NCI-H187 (cell line): ENCODE results near the gene DFFB.

Experiments
- DNase-seq, 2 experiments: peaks; one replicate each; lab custom pipeline; 2025; lab: John Stamatoyannopoulos, UW

Gene DFFB

DNA sequence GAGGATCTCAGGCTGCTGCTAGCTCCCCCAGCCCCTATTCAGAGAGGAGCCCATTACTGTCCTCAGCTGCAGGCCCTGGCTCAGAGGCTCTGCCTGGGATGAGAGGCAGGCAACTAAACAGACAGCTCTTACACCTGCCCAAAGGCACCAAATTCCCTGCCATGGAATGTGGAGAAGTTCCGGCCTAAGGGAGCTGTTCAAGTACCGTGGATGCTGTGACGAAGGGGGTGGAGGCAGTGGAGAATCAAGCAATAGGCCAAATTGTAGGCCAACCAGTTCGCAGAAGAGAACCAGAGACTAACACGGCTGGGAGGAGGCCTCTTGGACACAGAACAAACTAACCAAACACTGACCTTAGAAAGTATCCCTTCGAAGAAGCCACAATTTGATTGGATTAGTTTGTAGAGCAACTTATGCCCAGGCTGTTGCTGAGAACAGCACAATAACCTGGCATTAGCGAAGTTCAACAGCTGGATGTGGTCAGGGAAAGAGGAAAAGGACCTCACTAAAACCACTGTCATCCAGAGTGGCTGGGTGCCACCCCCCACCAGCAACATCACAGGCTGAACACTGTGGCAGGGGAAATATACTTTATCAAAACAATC is 39.2 kb downstream of the DFFB start:
- DNase-seq: no peak

DNA sequence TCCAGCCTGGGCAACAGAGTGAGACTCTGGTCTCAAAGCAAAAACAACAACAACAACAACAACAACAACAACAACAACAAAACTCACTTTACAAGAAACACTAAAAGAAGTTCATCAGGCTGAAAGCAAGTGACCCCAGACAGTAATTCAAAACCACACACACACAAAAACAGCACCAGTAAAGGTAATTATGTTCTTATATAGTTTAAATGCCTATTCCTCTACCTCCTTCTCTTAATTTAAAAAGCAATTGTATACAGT is 41.1 kb downstream of the DFFB start:
- no peak for DNase-seq

DNA sequence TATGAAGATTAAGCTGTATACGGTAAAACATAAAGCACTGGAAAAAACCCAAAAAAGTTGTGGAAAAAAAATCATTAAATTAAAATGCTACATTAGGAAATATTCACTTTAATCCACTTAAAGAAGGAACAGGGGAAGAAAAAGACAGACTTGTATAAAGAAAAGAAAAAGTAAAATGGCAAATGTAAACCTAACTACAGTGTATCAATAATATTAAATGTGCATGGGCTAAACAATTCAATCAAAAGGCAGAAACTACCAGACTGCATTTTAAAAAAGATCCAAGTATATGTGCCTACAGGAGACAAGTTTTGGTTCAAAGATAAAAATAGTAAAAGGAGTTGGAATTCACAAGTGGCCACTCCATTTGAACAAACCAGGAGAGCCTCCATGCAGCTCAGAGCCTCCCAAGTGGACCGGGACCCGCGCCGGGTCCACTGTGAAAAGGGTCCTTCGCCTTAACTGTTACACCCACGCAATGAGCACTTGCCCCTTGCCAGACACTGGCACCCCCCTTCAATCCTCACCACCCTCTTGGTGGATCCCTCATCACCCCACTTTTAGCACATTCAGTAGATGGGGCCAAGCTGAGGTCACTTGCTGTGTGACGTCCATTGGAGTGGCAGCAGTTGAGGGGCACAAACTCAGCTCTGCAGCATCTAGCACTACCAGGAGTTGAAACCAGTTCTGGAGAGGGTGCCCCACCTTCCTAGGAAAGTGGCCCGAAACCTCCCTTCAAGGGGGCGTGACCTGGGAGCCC is 41.9 kb downstream of the DFFB start:
- DNase-seq: no peak

DNA sequence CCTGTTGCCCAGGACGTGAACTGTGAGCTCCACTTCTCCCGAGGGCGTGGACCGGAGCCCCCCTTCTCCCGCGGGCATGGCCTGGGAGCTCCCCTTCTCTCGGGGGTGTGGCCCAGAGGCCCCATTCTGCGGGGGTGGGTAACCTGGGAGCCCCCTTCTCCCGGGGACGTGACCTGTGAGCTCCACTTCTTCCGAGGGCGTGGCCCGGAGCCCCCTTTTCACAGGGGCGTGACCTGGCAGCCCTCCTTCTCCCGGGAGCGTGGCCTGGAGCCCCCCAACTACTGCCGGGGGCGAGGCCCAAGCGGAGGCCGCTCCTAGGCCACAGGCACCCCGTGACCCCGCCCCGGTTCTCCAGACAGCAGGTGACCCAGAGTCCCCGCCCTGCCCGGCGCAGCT is 42.5 kb downstream of the DFFB start:
- DNase-seq: no peak

DNA sequence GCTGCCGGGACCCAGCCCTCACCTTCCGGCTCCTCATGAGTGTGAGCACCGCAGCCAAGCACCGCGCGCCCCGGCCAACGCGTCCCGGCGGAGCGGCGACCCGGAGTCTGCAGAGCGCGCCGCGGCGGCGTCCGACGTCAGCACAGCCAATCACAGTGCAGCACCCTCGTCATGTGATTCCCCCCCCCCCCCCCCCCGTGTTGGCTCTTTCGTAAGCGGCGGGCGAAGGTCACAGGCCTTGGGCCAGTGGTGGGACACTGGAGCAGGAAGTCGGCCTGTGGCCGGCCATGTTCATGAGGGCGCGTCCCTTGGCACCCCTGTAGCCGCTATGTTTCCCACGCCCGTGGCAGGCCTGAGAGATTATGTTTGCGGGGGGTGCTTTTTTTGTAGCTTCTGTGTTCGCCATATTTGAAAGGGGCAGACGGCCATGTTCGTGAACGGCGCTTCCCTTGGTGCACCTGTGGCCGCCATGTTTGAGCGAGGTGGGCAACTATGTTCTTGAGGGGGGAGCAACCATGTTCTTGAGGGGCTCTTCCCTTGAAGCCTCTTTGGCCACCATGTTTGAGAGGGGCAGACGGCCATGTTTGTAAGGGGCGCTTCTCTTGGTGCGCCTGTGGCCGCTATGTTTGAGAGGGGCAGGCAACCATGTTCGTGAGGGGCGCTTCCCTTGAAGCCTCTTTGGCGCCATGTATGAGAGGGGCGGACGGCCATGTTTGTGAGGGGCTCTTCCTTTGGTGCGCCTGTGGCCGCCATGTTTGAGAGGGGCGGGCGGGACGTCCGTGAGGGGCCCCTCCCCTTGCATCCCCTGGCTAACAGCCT is 43.1 kb downstream of the DFFB start, which contains the start of gene C1orf174:
Gene C1orf174 (minus strand): TSS at position 123 of the 819 bp plus-strand sequence. CDS start 86 bp downstream, at position 37.
- peak; percentile 96 for DNase-seq

DNA sequence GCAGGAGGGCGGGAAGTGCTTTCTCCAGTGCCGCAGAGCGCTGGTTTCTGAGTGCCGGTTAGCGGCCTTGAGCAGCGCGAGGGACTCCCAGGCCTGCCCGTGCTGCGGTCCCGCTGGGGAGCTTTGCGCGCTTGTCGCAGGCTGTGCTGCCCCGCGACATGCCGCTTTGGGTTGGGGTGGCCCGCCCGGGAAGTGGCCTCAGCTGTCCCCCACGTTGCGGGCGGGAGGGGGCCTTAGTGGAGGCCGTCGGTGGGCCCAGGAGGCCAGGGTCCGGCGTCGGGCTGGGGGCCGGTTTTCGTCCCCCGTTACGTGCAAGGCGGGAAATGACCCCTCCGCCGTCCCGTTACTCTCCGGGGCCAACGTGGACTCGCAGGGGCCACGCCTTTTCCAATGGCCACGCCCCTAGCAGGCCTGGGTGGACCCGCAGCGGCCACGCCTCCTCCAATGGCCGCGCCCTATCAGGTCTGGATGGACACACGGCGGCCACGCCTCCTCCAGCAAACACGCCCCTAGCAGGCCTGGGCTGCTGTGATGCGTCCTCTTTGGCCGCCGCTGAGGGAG is 43.8 kb downstream of the DFFB start:
- DNase-seq: peak; percentile 83 to 86

DNA sequence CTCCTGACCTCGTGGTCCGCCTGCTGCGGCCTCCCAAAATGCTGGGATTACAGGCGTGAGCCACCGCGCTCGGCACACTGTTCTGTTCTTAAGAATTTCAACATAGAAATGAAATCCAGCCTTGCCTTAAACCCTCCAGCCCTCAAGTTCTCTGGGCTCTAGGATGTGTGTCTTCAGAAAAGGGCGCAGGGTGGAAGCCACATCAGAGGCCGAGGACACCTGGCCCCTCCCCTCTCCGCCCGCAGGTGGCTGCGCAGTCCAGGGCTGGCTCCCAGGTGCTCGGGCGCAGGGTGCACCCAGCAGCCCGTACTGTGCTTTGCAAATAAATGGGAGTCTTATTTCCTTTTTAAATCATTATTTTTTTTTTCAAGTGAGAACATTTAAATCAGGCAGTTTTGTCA is 44.8 kb downstream of the DFFB start:
- DNase-seq: no peak

DNA sequence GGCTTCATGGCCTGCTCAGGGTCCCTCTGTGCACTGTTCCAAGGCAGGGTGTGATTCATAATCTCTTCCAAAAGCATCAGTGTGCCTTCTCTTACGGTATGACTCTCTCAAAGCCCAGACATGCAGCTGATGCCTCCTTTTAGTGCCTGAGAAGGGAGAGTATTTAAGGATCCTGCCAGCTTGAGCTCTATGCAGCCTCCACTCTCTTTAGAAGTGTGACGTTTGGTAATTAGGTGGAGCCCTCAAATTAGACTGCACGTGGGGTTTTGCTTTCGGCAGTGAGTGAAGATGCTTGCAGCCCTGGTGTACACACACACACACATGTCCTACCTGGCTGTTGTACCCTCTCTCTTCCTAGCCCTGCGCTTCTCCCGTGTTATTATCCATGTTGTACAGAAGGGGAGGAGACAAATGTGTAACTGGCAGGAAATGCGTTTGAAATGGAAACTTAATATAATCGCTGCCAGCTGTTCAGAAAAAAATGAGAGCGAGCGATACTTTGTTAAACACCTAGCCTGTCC is 45.4 kb downstream of the DFFB start:
- no peak for DNase-seq

DNA sequence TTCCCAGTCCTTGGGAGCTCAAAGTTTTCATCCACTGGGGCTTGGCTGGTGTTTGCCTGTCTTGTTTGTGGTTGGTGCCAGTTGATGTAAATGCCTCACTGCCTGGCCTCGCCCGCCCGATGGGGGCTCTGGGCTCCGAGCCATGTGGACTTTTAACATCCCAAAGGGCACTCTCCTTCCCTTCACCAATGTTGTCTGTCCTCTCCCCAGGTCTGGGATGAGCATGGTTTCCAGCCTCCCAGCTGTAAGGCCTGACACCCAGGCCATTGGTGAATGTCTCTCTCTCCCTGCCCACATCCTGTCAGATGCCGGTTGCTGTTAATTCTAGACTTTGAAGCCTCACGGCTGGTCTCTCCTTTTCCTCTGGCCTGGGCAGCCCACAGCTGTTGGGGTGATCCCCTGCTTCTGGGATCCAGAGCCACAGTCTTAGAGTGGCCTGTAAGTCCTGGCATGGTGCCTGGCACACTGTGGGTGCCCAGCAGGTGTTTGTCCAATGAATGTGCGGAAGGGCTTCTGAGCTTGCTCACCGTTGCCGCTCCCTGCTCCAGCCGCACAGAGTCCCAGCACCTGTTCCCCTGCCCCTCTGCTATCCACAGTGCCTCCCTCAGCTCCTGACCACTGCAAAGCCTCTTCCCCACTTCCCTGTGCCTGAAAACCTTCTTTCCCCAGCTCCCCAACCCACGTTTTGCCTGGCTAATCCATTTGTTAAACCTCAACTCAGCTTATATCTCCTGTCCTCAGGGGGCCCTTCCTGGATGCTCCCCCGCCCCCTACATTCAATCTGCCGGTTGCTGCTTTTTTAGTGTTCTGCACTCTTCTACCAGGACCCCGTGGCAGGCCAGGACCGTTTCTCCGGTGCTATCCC is 46.1 kb downstream of the DFFB start:
- DNase-seq: no peak

DNA sequence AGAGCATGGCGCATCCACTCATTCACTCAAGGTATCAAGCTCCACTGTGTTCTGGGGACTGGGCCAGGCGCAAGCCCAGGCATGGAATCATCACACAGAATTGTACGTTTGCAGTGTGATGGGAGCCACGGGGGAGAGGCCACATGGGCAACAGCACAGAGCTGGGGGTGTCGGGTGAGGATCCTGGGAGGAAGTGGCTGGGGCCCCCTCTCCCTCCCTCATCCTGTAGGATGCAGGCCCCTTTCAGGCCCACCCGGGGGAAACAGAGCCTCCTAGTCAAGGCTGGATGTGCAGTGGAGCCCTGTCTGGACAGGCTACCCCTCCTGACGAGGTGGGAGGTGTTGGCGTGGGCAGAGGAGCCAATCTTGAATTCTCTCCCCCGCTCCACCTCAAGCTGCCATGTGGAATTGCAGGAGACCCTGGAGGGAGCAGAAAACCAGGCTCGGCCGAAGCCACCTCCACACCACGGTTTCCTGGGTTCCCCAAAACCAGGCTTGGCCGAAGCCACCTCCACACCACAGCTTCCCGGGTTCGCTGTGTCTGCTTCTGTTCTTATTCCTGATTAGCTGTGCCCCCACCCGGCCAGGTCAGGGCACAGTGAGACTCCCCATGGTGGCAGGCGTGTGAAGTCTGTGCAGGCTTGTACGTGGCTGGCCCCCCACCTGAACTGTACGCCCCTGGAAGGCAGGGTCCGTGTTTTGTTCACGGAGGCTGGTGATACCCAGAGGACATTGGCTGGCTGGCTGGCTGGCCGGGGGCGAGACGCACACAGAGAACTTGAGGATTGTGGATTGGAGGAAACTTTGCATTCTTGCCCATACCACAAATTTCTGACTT is 46.9 kb downstream of the DFFB start:
- DNase-seq: no peak

DNA sequence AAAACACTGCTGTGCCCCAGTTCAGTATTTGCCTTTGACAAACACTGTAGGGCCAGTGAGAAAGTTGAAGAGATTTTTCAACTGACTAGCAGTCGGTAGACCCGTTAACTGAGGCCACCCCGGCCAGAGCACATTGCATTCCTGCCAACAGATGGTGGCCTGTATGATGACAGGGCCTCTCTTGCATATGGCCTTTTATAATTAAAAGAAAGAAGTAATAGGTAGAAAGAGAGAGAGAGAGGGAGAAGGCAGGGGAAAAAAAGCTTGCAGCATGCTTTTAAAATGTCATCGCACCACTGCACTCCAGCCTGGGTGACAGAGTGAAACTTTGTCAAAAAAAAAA is 47.5 kb downstream of the DFFB start:
- DNase-seq: no peak

DNA sequence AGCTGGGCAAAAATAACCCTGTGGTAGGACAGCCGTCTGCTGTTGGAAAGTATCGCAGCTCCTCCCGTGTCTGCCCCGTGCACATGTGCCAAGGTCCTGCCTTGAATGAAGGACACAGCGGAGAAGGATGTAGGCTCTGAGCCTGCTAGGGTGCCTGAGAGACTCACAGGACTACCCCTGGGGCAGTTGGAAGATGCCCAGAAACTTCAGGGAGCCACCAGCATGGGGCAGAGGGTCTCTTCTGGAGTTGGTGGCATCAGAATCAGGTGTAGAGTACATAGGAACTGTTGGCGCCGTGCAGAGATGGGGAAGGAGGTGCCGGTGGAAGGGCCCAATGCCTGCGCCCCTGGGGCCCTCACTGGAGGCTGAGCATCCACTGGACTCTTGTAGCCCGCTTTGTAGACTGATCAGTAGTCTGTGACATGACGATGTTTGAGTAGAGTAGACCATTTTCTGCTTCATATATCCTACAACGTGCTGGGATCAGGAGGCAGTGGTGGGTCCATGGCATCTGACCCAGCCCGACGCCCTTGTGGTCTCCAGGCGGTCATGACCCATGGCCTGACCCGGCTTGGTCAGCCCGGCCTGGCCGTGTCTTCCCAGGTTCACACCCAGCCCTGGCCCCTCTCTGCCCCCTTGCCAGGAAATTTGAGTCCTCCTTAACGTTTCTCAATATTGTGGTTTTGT is 48.1 kb downstream of the DFFB start:
- no peak for DNase-seq

DNA sequence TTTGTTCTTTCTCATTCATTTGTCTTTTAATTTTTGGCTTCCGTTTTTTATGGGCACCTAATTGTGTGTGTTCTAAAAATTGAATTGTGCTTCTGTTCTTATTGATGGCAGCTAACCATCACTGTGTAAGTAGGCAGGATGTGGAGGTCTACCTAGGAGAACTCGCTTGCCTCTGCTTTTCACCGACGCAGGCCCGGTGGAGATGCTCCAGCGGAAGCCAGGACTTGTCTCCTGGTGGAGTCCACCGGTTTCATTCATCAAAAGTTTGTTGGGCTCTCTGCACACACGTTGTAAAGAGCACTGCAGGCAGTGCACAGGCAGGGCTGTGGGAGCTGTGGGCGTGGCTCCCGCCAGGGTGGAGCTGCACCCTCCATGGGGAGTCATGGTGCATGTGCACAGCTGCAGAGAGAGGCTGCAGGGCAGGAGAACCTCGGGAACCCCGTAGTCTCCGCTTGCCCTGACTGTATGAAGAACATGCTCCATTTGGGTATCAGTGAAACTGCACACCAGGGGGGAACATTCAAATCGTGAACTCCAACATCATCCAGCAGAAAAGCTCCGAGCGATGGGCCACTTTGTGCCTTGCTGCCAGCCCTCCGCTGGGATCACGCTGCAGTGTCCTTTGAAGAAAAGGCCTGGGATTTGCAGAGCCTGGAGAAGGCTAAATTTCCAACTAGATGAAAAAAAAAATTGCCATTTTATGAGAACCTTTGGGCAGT is 48.8 kb downstream of the DFFB start:
- no peak for DNase-seq

DNA sequence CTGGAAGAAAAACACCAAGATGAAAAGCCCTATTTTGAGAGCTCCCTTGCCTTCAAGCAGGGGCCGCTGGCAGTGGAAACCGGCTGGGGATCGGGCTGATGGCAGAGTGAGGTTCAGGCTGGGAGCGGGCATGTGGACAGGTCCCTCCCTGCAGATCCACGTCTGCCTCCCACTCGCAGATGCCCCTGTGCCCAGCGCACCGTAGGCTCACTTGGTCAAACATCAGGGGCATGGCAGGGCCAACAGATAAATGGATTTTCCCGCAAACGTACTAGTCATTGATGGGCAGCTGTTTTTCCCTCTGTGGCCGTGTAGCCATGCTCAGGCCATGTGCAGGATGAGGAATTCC is 49.4 kb downstream of the DFFB start:
- no peak for DNase-seq

DNA sequence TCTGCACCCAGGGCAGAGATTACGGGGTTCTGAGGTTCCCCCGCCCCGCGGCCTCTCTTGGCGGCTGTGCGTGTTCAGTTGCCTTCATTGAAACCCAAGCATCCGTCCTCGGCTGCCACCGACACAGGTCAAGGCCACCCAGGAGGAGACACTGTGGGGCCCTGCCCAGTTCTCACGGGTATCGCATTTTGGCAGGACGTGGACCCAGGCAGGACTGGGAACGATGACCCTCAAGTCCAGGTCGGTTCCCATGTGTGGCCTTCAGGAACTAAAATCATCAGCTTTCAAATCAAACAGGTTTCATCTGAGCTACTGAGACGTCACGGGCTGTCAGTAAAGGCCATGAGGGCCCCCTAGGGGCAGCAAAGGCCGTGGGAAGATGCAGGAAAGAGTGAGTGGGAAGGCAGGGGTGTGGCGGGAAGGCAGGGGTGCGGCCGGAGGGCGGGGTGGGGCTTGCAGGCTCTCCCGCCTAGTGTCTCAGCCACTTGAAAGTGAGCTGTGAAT is 49.8 kb downstream of the DFFB start:
- no peak for DNase-seq

DNA sequence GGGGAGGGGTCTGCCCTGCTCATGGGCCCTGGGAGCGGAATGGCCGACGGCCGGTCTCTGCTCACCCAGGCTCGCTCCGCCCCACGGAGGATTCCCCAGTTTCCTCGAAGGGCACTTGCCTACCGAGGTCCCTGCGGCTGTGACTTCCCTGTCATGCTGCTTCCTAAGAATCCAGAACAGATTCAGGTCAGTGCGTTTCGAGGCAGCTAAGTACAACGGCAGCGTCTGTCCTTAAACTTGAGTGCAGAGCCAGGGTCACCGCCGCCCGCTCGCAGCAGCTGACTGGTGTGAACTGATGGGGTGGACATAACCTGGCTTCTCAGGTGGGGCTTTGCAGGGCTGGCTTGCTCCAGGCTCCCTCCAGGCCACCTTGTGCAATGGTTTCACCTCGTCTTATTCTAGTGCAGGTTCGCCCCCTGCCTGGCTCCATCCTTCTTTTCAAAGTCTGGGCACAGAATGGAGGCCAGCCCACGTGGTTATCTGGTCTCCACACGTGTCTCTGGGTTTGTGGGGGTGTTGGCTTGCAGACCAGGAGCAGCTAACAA is 50.4 kb downstream of the DFFB start:
- DNase-seq: no peak

DNA sequence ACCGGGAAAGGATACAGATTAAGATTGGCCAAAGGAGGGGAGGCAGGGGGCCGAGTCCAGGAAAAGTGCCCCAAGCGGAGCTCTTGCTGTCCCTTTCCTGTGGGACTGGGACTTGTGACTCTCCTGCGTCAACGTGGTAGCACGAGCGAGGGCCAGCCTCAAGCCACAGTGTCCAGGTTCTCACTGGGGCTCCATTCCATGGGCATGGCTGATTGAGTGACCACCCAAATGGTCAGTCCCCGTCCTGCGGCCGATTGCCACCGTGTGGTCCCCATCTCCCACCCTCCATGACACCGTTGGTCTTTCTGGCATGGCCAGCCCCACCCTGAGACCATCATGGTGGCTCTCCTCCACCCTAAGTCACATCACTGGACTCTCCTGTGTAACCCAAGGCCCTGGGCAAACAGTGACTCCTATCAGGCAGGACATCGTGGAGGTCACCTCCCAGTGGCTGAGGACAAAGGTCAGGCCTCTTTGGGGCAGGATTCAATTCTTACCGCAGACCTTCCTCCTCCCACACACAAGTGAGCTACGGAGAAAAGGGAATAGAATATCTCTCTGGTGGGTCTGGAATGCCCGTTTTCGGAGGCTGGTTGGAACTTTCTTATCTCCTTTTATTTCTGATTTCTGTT is 51.7 kb downstream of the DFFB start:
- DNase-seq: no peak

DNA sequence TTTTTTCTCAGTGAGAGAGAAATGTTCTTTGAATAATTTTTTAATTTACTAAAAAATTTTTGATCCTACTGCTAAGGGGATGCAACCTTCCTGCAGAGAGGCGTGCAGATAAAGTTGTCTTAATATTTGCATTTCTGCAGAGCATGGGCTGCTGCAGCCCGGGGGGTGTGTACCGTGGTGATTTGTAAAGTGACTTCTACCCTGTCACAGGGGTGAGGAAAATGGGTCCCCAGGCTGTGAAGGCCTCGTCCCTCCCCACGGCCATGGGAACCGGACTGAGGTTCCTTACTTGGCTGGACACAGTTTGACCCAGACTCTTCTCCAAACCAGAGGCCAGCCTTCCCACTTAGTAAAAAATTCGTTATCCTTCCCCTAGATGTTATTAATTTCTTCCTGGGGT is 52.3 kb downstream of the DFFB start:
- no peak for DNase-seq
